Activated CD8-positive, alpha-beta memory T cell treated with anti-CD3 and anti-CD28 coated beads for 4 hours (primary cell): ENCODE data around the gene SATB1.

ENCODE experiments used
- DNase-seq, 2 donors: peaks; one replicate each; pipeline ENCODE4 v3.0.0-alpha.2; 2020; ENCODE audit warnings: low read depth in 2 of 2

SATB1 gene

DNA sequence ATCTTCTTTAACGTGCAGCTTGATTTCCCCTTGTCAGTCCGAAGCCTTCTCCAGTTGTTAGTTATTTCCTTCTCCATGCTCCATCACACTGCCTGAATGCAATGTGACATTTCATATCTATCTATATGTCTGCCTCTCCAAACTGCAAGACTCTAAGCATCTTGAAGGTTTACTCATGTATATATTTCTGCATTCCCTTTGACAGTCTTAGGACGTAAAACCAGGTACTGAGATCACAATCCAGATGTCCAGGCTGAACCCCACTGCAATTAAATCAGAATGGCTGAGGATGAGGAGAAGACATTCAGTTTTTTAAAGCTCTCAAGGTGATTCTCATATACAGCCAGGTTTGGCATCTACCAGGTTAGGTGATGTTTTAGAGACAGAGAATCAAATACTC, 6.1 kb upstream of the SATB1 start:
- no peak for DNase-seq

- no peak for DNase-seq
Measured at GRCh38 chr3:18428991-18429745, 4.0 kb upstream of the SATB1 start.

- DNase-seq: no peak
Measured at GRCh38 chr3:18428036-18428435, 2.9 kb upstream of the SATB1 start.

GRCh38 chr3:18426597-18427193, 1.6 kb upstream of the SATB1 start:
- no peak for DNase-seq

DNA sequence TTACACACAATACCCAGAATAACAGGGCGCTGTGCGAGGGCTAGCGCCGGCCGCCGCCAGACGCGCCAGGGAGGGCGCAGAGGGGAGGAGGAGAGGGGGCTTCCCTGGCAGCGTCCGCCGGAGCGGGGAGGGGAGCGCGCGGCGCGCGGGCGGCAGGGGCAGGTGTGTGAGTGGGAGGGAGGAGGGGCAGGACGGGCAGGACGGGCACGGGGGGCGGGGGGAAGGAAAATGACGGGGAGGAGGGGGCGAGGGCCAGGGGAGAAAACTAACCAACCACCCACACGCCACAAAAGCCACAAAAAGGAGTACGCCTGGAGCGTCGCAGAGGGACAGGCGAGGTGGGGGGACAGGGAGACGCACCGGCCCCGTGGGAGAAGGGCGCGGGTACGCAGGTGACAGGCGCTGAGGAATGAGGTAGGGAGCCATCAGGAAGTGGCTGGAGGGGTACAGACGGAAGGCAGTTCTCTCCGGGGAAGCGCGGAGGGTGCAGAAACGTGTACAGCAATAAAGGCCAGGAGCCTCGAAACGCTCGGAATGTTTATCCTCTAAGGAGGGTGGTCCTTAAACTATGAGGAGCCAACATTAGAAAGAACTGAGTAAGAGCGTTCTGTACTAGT, 610 bp upstream of the SATB1 start:
- peak; percentile 54 to 65 for DNase-seq

DNA sequence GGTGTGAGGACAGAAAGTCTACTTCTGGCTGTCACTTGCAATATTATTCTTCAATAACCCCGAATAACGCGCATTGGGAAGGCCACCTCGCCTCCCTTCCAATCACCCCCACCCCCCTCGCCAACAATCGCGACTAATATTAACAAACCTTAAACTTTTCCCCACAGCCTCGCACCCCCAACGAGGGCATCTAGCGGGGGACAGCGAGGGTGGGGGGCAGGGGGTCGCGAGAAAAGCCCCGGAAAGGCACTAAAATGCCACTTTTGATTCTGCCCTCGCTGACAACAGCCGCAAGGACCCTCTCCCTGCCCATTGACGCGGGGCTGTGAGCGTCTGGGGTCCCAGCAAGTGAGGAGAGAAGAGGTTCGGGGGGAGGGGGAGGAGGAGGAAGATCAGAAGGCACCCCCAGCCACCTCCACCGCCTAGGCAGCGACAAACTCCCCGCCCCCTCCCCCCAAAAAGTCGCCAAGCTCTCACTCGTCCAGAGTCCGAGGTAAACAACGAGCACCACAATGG, 868 bp downstream of the SATB1 start:
- DNase-seq: no peak

DNA sequence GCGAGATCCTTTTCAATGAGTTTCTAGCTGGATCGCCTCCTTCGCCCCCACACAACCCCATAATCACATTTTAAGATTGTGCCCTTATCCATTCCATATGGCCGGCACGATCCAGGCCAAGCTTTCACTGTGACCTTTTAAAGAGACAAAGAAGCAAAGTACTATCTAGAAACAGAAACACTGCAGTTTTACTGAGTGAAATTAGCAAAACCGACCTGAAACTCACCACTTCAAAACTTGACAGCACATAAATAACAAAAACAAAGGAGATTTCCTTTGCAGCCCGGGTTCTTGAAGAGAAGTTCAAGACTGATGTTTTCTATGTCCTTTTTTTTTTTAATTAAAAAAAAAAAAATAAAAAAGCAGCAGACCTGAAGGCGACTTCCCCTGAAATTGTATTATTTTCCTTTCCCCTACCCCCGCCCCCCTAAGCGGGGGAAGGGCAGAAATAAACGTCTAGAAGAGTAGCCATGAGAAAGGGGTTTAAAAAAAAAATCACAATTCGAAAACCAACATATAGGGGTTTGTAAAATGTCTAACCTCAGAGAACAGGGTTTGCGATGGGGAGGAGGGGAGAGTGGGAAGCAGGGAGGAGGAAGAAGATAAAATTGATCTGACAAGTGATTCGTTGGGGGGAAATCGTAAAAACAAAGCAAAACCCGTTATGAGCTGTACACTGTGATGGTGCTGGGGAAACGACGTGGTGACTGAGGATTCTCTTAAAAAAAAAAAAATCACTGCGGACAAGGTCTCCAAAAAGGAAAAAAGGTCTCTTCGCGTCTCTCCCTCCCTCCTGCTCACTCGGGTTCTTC, 1.5 kb downstream of the SATB1 start:
- DNase-seq: no peak

DNA sequence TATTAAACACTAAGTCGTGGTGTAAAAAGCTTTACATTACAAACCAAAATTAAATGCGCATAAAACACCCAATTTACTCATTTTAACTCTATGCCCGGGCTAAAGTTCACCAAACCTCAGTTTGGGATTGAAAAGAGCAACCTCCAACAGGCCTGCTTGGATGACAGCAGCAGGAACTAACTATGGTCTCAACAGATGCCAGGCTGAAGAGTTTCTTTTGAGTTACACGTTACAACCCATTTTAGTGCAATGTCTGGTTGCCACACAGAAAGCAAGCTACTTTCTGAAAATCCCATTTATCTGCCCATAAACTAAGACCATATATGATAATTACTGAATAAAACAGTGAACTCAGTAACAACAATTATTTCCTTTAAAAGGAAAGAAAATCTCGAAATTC, 2.2 kb downstream of the SATB1 start:
- no peak for DNase-seq

- DNase-seq: no peak
Measured at GRCh38 chr3:18420555-18420954, 4.6 kb downstream of the SATB1 start.

- DNase-seq: no peak
Measured at GRCh38 chr3:18419232-18419631, 5.9 kb downstream of the SATB1 start.

DNA sequence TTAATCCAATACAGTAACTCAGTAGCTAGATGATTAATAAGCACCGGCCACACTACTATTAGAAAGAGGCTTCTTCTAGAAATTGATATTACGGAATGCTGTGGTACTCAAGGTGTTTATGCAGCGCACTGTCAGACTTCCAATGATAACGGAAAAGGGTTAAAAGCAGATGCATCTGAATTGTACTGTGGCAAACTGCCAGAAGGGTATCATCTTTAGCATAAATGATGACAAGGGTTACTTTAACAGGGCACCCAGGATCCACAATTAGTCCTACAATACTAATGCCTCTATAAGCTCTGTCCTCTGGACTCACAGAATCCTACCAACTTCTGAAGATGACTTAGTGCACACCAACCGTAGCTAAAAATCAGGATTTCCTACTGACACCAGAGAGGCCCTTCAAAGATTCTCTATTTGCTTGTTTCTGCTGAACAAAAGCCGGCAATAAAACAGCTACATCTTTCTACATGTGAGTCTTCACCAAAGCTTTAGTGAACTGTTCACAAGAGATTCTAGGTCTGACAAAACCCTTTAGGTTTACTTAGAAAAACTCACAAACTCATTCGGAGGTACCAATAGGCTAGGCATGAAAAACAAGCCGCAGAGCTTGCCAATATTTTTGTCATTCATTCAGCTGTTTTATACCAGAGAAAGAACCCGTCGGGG, 7.1 kb downstream of the SATB1 start:
- DNase-seq: no peak

DNA sequence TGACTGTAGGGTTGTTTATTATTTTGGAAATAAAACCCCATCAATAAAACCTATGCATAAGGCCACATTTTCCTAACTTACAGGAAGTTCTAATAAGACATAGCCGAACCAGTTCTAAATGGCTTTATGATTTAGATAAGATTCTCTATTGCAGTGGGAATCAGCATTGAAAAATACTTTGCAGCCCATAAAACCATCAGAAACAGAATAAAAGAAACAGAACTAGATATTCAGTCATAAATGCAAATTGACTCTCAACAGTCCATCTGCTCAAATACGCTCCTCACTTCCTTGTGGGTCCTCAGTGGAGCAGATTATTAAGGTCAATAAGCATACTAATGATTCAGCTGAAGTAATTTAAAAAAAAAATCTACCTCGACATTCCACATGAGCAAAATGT, 8.8 kb downstream of the SATB1 start:
- no peak for DNase-seq

GRCh38 chr3:18415839-18416238, 9.3 kb downstream of the SATB1 start:
- no peak for DNase-seq

DNA sequence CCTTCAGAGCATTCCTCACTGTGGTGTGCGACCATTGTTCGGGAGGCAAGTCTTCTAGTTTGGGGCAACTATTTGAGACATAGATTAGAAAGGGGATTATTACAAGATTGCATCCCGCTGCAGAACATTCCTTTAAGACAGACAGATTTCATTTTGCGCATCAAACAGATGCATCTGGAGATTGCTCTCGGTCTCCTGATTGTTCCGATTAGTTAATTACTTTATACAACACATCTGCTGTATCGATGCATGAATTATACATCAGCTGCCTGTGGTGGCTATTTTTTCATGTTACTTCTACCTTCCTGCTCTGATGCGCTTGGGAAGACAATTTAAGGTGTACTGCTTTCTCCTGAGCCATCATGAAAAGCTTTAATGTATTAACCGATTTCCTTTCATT, 10.0 kb downstream of the SATB1 start:
- no peak for DNase-seq

DNA sequence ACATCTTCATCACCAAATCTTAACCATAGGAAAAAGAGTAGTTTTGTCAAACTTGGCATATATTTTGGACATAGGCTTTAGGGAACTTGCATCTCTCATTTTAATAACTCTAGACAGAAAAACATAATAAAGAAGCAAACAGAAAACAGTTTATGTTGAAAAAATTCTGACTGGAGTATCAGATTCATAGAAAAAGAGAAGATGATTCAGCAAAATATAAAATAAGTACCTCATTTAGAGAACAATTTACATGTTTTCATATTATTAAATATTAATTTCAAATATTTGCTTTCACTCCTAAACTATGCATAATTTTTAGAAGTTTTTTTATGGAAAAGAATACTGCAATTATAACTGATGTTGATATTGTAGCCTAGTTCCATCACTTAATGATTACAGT, 12.5 kb downstream of the SATB1 start:
- no peak for DNase-seq

- no peak for DNase-seq
Measured at GRCh38 chr3:18411541-18411940, 13.6 kb downstream of the SATB1 start.

DNA sequence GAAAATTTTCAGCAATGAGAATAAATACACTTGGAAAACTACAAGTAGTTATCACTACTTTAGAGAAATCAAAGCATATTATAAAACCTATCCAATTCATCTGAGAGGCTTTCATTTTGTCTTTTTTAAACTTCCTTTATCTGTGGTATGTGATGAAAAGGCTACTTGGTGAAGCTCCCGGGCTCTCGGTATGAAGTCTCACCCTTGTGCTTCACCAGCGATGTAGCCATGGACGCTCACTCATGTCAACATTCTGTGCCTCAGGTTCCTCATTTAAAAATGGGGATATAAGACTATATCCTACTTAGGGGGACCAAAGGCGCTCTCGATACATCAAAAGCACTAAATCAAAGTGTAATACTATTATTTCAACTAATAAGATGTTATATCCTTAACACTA, 14.9 kb downstream of the SATB1 start:
- DNase-seq: no peak

GRCh38 chr3:18409266-18409665, 15.9 kb downstream of the SATB1 start:
- DNase-seq: no peak

- DNase-seq: no peak
Measured at GRCh38 chr3:18405141-18405540, 20.0 kb downstream of the SATB1 start.

DNA sequence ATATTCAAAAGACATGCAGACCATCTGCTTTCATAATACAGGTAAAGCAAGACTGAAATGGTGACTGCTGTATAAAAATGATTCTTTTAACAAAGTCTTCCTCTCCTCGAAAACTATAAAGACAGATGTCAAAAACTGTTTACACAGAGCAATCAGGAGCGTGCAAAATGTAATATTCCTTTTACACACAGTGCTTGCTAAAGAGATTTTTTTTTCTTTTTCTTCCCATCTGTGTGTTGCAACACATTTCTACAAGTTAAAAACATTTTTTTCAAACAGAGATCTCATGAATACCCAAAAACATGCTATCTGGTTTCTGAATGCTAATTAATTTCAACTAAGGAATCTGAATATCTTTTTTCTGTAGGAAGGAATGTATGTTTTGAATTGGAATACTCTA, 22.1 kb downstream of the SATB1 start:
- no peak for DNase-seq

DNA sequence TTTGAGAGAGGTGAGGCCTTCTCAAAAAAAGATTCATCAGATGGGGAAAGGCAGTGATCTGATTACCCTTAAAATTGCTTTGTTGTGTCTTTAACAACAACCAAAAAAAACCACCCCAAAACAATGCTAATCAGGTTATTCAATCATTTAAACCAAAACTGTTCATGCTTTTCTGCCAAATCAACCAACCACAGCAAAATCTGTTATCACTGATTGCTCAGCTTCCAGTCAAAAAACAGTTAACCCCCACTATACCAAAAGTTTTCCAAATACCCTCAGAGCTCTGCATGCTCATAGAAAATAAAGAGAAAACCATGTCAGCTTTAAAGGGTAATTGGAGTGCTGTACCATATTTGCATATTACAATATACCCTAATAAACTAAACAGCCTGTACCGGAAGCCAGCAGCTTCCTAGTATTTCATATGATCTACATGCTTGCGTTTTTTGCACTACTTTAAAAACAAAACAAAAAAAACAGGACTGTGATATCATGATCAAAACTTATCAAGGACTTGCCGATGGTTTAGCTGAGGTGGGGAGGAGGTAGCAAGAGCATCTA, 22.8 kb downstream of the SATB1 start:
- no peak for DNase-seq
